Activated gamma-delta T cell treated with Interleukin-2 at 50 U/mL for 16 hours (primary cell): ENCODE results near the gene MPZL1.
A peak's percentile ranks its signal among the peaks of the same experiment; 100 is the strongest.

Source experiments
- DNase-seq: peaks from one replicate; pipeline ENCODE4 v3.0.0-alpha.2; 2020

Gene MPZL1

DNA sequence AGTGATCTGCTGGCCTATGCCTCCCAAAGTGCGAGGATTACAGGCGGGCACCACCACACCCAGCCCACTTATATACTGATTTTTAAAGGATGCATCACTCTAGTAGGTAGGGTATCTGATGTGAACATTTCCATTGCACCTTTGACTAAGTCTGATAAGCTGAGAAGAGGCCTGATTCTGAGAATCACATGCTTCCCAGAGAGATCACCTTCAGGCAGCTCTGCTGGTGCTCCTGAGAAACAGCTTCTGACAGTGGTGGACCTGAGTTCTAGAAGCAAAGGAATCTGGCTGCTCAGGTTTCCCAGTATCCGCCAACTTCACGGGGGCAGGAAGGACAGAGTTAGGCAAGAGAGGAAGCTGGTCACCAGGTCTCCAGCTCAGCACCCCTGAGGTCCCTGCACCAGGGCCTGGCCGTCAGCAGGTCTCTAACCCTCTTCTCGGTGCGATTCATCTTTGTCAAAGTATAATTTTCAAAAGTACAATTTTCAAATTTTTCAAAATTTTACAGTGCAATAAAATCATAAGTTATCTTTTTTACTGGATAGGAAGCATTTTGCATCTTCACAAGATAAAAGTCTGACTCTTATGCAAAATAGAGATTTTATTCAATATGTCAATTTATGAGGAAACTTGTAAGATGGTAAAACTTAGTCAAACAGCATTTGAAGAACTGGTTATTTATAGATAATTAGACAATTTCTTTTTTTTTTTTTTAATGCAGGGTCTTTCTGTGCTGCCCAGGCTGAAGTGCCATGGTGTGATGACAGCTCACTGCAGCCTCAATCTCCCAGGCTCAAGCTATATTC is 25.8 kb upstream of the MPZL1 start:
- DNase-seq, result no peak

DNA sequence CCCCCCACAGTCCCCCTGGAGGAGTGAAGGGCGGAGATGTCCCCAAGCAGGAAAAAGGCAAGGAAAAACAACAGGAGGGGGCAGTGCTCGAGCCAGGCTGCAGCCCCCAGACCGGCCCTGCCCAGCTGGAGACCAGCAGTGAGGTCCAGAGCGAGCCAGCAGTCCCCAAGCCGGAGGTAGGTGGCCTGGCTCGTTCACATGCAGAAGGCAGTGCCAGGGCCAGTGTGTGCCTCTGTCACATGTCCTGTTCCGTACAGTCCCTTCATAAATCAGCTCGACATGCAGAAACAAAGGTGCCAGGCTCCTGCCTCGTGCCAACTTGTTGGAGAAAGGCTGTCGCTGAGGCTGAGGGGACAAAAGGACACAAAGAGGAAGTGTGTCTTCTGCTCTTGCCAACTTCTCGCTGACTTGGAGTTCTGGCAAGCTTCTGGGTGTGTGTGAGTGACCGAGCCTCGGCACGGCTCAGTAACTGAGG is 24.1 kb upstream of the MPZL1 start:
- DNase-seq, result no peak

DNA sequence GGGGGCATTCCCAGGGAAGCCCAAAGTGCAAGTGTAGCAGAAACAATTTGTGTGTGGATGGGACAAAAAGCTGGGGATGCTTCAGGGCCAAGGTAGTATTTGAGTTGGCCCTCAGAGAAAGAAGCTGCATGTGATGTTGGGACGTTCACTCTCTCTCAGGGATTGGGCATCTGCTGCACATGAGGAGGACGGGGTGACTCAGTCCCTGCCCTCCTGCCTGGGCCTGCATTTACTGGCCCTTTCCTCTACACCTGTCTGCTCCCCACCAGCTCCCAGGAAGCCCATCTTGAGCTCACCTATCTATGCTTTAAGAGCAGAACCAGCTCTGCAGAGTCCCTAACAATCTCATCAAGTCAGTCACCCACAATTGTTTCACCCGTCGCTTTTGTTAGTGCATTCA is 23.5 kb upstream of the MPZL1 start:
- no peak for DNase-seq

DNA sequence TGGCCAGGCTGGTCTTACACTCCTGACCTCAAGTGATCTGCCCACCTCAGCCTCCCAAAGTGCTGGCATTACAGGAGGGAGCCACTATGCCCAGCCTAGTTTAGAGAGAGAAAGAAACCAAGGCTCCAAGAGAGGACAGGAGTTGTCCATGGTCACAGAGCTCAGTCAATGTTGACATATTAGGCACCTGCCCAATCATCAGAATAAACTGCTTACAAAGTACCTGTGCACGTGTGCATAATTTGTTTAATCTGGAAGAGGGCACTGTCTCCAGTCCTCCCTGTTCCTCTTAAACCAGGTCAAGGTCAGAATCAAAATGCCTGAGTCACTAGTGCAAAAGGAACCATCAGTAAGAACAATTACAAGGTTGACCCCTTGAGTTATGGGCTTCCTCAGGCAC is 20.3 kb upstream of the MPZL1 start:
- DNase-seq, result no peak

DNA sequence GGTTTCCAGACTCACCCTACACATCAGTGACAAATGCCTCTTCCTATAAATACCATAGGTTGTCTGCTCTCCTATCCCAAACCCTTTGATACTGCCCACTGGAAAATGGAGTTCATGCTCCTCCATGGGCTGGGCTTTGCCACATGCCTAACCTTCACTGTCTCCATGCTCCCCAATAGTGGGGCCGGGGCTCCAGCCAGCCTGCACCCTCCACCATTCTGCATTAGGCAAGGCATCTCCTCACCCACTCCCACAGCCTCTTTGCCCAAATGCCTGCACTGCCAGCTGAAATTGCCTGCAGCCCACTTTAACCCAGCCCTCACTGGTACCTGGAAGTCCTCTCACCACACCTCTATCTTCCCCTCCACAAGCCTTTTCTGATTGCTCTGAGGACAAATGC is 18.2 kb upstream of the MPZL1 start:
- DNase-seq, result no peak

DNA sequence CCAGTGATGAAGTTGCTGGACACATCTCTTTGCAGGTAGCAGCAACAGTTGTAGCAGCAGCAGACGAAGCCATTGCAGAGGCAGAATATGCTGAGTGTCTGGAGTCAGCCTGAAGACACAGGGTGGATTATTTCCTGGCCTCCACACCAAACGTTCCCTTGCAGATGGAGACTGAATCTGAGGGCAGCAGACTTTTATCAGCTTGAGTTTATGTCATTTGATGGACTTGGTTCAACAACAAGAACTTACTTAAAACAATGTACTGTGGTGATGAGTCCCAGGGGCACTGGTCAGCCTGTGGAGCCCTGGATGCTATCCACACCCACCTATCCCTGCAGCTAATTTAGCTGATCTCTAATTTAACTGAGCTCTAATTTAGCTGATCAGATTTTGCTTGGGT is 17.1 kb upstream of the MPZL1 start:
- DNase-seq, result no peak

DNA sequence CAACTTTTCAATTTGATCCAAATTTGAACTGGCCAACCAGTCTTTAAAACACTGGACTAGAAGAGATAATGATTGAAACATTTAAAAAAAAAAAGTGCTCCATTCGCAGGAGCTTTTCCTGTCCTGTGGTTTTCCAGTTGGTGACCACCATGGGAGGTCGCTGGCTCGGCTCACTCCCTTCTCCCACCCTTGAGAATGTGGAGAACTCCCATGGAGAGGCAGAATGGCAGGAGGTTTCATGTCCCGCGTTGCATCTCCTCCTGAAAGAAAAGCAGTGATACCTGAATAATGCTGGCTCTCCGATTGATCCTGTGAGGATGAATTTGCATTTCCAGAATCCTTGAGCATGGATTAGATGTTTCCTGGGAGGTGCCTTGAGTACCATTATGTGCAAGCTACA is 16.5 kb upstream of the MPZL1 start:
- no peak for DNase-seq

DNA sequence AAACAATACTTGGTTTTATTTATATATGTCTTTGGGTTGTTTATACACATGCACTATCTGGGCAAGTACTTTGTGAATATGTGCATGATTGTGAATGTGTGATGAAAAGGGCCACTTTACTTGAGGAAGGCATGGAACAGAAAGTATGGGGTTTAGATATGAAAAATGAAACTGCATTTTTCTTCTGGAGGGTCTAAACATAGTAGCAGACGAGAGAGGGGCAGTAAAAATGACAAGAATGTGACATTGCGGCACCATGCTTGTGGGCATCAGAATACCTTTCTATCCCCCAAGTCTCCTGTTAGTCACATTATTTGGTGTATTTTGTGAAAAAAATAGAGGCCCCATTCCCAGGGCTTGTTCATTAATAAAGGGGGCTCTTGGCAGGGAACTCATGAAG is 15.4 kb upstream of the MPZL1 start:
- no peak for DNase-seq

DNA sequence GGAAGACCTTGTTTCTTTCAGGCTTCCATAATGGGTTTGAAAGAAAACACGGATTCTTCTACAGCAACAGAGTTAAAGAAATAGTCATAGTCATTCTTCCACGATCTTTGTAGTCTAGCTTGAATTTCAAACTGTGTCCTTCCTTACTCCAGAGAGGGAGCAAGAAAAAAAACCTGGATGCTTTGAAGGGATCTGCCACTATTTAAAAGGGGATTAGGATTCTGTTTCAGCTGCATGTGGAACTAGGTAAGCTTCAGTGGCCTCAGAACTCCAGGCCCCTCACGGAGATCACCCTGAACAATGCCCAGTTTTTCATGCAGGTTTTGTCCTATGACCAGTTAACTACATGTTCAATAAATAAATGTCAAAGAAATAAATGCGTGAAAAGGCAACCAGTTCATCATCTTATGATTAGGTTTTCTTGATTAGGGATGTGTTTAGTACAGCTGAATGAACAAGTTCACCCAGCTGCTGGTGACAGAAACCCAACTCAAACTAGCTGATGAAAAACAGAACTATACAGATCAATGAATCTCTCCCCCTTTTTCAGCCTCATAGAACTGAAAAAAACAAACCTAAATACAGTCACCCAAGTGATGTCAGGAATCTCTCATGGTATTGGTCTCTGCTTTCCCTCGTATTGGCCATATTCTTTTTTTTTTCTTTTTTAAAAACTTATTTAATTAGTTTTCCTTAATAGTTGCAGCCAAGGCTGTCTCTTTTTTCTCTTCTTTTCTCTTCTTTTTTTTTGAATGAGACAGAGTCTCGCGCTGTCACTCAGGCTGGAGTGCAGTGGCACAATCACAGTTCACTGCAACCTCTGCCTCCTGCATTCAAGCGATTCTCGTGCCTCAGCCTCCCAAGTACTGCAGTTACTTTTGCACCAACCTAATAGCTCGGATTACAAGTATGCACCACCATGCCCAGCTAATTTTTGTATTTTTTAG is 14.6 kb upstream of the MPZL1 start:
- no peak for DNase-seq

DNA sequence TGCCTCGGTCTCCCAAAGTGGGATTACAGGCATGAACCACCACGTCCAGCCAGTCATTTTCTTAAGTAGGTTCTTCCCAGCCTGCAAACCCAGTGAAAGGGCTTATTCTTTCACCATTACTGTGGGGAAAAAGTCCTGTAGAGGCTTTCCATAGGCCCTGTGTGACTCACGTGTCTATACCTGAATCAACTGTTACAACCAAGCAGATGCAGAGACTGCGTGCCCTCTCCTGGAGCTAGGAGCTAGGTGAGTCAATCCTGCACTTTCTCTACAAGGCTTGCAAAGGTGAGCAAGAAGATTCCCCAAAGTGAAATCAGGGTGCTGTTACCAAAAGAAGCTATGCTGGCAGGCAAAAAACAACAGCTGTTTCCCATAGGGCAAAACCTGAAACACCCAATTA is 13.8 kb upstream of the MPZL1 start:
- DNase-seq, result no peak

DNA sequence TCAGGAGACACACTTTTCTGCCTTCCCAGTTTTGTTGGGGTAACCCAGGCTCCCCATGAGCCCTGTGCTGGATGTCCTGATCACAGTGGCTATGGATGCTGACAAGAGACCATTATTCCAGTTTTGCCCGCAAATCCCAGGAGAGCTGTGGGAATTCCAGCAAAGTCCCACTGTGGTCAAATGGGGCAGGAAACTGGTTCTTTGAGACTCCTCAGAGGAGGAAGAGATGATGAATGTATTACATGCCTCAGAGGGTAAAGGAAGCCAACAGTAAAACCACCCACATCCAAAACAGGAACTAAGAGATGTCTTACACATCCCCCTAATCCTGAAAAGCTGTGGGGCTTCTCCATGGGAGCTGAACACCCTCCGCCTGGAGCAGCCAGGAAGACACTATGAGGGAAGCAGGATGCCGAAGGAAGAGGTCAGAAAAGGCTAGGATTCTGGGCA is 12.8 kb upstream of the MPZL1 start:
- DNase-seq, result no peak

DNA sequence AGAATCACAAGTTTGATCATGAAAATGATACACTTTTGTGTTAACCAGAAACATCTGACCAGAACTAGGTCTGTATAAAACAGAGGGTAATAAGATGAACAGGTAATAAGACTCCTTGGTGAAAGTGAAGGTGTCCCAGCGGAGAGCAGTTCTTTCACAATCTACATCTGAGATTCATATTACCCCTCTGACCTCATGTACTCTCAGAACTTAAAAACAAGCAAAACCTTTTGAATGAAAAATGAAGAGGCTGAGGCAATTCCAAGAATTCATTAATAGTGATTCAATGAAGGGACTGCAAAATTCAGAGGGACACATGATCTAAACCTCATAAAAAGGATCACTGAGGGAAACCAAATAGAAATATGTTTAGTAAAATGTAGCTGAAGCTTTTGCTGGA is 10.9 kb upstream of the MPZL1 start:
- DNase-seq, result no peak

DNA sequence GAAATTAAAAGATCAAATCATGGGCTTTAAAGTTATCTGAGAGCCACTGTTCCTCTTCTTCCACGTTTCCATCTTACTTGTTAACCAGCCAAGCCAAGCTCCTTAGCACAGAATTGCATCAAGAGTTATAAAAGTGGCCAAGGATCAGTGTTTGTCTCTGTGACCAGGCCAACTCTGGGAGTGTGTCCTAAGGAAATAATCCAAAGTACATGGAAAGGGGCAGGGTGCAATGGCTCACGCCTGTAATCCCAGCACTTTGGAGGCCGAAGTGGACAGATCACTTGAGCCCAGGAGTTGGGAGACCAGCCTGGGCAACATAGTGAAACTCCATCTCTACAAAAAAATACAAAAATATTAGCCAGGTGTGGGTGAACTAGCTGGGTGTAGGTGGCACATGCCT is 10.0 kb upstream of the MPZL1 start:
- DNase-seq, result no peak

DNA sequence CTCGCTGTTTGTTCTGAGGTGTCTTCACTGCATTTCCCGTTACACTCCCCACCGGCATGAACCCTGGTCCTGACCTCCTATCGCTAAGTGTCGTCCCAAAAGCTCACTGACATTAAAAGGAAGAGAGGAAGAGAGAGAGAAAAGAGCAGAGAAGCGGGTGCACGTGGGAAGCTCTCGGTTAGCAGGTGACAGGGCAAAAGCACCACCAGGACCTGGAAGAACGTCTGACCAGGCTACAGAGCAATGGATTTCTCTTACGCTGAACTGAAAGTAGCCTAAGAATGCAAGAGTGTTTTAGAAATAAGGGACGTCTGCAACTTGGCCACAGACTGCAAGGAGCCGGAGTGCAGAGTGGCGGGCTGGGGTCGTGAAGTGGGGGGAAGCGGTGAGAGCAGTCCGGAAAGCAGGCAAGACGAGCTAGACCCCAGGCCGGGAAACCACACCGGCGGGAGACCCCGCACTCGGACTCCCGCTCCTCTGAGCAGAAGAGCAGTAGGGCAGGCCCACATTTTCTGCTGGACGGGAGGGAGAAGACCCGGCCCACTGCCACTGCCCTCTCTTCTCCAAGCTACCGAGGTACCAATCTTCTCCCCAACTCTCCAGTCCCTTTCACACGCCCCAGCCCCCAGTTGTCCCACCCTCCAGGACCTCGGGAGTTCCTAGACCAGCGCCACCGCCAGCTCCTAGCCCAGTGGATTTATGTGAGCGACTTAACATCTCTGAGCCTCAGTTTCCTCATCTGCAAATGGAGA is 8.3 kb upstream of the MPZL1 start:
- DNase-seq, result no peak

DNA sequence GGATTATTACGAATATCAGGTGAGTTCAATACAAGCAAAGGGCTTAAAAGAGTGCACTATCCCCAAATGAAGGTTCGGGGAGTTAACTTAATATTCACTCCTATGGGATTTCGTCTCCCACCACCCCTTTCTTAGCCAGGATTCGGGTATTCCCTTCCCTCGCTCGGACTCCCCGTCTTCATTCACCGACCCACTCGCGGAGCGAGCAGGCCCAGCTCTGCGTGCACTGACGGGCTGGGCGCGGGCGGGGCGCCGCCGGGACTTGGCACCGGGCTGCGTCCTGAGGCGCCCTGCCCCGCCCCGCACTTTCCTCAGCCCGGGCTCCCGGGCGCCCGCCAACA is 7.7 kb upstream of the MPZL1 start:
- DNase-seq, result no peak

DNA sequence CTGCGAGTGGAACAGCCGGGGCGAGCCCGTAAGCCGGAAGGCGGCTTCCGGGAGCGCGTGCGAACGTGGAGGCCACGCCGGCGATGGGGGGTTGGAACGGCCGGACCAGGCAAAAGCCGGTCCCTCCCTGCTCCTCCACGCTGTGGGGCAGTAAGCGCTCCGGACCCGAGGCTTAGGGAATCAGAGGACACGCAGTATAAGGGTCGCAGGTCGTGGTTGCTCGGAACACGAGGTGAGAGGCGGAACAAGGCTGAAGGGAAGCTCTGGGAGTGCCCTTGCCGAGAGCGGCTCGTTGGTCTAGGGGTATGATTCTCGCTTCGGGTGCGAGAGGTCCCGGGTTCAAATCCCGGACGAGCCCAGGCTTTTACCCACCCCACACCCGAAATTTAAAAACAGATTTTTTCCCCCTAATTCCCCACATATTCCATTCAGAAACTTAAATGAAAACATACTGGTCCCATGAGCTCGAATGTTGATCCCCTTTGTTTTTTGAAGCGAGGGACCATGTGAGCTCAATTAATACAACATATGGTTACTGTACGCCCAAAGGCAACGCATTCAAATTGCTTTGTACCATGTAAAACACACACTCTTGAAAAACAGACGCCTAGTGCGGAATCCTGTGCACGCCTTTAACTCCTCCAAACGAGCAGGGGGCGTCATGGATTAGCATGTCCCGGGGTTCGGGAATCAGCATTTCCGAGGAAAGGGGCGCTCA is 7.2 kb upstream of the MPZL1 start:
- peak; percentile 80 for DNase-seq

DNA sequence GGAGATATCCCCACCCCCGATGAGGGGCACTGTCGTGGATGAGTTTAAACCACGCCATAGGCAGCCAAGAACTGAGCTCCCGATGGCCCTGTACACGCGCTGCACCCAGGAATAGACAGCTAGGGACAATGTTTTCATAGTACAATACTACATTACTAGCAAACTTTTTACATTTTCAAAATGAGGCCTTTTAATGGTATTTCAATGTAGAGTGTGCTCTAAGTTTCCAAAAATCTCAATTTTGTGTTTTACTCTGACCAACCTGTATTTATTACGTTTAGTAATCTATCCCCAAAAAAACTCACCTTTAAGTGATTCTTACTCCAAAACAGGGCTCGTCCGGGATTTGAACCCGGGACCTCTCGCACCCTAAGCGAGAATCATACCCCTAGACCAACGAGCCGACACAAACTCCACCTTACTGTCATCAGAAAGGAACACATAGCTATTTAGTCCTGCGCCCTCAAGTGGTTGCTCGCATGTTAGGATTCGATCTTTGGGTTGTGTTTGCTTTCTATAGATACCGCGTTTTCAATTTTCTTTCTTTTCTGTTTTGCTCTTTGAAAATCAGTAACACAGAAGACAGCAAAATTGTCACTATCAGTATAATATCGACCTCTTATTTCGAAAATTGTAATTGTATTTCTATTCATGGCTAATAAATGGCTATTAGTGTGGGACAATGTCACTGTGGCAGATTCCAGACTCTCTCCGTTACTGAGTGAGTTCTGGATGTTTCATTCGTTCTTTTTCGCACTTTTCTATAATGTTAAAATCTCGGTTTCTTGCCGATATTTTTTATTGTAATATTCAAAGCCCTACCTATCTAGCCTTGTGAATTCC is 6.4 kb upstream of the MPZL1 start:
- DNase-seq, result peak; percentile 83

DNA sequence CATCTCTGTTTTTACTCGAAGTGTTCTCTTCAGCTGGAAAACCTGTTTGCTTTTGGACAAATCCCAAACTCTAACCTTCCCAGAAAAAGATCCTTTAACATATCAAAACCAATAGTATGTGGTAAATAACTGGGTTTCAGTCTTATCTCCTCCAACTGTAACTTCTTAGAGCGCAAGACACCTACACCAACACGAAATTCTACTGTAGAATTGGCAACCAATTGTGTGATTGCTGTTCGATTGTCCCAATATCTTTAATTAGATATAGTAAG is 5.8 kb upstream of the MPZL1 start:
- no peak for DNase-seq

DNA sequence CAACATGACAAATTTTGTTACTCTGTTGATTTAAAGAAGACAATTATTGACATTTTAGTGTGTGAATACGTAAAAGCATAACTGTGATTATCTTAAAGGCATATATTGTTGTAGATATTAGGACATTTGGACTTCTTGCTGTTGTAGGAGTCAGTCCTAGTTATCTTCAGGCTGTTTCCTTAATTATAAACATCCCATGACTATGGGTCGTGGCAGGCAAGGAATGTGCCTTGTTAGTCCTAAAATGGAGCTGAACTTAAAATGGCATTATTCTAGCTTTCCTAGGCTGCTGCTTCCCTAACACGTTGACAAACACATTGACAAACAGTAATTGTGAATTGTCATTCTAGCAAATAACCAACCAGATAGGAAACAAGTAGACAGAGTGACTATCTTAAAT is 4.4 kb upstream of the MPZL1 start:
- DNase-seq, result no peak

DNA sequence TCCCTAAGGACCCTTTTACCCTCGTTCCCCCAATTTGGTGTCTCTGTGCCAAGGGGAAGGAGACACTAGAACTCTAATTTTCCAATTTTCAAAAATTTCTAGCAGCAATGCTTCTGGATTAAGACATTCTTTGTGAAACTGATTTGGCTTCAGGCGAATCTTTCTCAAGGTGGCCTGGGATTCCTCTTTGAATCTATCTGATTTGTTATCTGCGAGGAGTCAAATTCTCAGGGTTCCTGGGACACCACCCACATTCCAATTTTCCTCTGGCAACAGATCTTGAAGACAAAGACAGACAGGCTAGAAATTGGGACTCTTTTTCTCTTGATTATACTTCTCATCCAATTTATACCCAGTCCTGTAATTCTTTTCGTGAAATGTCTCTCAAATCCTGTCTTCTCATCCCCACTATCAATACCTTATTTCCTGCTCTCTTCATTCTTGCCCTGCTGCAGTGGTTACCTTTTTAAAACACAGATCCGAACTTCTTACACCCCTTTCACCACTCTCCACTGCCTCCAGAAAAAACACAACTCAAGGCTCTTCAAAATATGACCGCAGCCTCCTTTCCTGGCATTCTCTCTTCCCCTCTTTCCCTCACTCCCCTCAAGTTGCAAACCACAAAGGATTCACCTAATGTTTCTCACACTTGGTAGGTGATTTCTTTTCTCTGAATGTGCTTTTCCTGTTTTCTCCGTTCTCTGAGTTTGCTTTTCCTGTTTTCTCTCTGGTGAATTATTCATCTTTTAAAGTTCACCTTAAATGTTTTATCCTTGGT is 2.7 kb upstream of the MPZL1 start:
- DNase-seq, result no peak
